SH-SY5Y (cell line): ENCODE measurements around the gene SPATA6.
A peak's percentile ranks its signal among the peaks of the same experiment; 100 is the strongest.

ENCODE experiments used
- GATA2 ChIP-seq: IDR thresholded peaks from 2 replicates; pipeline ENCODE4 v1.6.1; 2011; ENCODE audit warnings: mild to moderate bottlenecking, low read depth, low read length
- GATA3 ChIP-seq: IDR thresholded peaks from 2 replicates; pipeline ENCODE4 v1.6.1; 2011; ENCODE audit warnings: low read depth, mild to moderate bottlenecking, low read length, moderate library complexity

The SPATA6 gene

GRCh38 chr1:48471691-48472576 is at the start of gene SPATA6:
Gene SPATA6, minus strand, starts transcription at chr1:48472204. Its CDS starts 196 bp downstream, at chr1:48472008.
- TF ChIP-seq GATA3: no peak
- TF ChIP-seq GATA2: no peak

- TF ChIP-seq GATA2 (no peak), GATA3 (no peak)
These were observed 34.9 kb upstream of the SPATA6 start for GRCh38 chr1:48506870-48507269.

- TF ChIP-seq GATA2 (no peak), GATA3 (no peak)
These were observed 28.8 kb upstream of the SPATA6 start for GRCh38 chr1:48500541-48501450.

GRCh38 chr1:48499211-48499735 is 27.3 kb upstream of the SPATA6 start:
- no peak for TF ChIP-seq GATA3
- TF ChIP-seq GATA2: no peak

- 0 out of 2 replicates have a peak, but pooled peaks have one; percentile 30 for TF ChIP-seq GATA2
- TF ChIP-seq GATA3: no peak
These were observed 26.2 kb upstream of the SPATA6 start for GRCh38 chr1:48498096-48498791.

- TF ChIP-seq GATA2 (no peak), GATA3 (no peak)
These were observed 23.9 kb upstream of the SPATA6 start for GRCh38 chr1:48495911-48496310.

GRCh38 chr1:48495166-48495565 is 23.2 kb upstream of the SPATA6 start:
- TF ChIP-seq GATA3 (no peak), GATA2 (no peak)

- TF ChIP-seq GATA2 (no peak), GATA3 (no peak)
These were observed 22.2 kb upstream of the SPATA6 start for GRCh38 chr1:48493970-48494769.

- no peak for TF ChIP-seq GATA3
- no peak for TF ChIP-seq GATA2
These were observed 21.0 kb upstream of the SPATA6 start for GRCh38 chr1:48493041-48493440.

GRCh38 chr1:48492392-48492791 is 20.4 kb upstream of the SPATA6 start:
- TF ChIP-seq GATA3 (no peak), GATA2 (no peak)

GRCh38 chr1:48488721-48489120 is 16.7 kb upstream of the SPATA6 start:
- TF ChIP-seq GATA2 (no peak), GATA3 (no peak)

- no peak for TF ChIP-seq GATA2
- no peak for TF ChIP-seq GATA3
These were observed 8.5 kb upstream of the SPATA6 start for GRCh38 chr1:48480504-48480903.

- TF ChIP-seq GATA3 (no peak), GATA2 (no peak)
These were observed 634 bp upstream of the SPATA6 start for GRCh38 chr1:48472638-48473037.
